GM11168 (cell line): Measurements from ENCODE around the gene DIP2C.

ENCODE experiments used
- in situ Hi-C: fragments of 300-500 bp; cut with MboI; formaldehyde crosslinking; loops from one replicate; pipeline ENCODE4 v1.12.0; 2022; ENCODE audit warnings: low sequenced_read_pairs; ENCODE audit not compliant: unreplicated experiment

The DIP2C gene

DNA sequence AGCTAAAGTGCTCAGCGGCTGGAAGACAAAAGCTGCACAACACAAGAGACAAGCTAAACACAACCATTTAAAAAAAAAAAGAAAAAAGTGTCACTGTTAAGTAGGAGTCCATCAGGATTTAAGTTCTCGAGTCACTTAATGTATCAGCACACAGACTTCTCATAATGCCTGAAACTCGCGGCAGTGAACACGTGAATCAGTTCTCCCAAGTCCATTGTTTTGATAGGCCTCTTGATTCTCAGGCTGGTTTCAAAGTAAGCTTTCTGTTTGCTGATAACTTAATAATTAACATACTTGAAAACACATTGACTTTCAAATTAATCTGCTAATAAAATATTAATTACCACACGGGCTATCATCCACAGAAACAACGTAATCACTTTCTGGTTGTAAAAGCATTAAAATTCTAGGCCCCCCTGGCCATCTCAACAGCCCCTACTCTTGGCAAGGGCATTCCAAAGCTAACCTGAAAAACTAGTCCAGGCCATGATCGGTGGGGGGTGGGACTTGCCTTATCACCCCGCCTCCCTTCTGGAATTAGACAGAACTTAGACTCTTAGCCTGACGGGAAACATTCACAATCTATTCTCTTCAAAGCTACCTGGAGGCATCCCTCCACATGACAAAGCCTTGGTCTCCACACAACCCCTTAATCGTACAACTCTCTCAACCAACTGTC lies 129.0 kb downstream of the DIP2C start:
- in situ Hi-C loops: no loop called here

DNA sequence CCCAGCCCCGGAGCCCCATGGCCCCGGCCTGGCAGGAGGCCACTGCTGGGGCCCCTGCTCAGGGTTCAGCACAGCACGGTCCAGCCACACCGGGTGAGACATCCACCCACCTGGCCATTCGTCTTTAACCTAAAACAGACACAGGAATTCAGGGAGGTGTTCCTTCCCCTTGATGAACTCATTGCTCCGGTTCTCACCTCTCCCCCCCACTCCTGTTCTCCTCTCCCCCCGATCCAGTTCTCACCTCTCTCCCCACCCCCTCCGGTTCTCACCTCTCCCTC lies 129.8 kb downstream of the DIP2C start:
- in situ Hi-C loops: no loop called here

DNA sequence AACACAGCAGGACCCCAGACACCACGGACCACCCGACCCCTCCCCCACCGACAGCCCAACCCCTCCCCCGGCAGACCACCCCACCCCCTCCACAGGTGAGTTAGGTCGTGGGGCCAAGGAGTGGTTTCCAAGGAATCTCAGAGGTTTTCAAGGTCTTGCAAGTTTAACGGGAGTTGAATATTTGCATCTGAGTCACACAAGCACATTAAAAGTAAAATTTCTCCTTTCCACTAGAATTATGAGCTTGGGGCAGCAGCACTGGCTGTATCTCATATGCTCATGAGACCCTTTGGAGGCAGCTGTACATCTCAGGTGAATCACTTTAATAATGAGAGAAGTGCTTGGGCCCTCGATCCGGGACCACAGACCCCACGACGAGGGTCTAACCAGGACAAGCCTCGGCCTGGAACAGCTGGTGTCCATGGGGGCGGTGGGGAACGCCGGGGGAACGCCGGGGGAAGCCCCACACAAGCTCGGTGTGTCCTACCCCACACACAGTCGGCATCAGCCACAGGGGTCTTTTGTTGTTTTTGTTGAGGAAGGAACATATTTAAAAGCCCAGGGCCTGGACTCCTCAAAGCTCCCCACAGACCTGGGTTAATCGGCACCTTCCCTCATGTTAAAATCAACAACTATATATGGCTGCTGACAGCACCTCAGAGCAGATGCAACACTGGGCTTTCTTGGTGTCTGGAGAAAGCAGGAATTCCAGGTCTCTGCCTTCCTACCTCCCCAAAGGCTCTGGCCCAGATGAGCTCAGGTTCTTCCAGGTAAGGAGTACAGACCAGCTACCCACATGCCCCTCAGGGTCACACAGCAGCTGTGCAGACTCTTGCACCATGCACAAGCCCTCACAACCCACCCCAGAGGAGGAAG lies 130.3 kb downstream of the DIP2C start:
- in situ Hi-C loops: no loop called here

GRCh38 chr10:558364-558763 lies 131.1 kb downstream of the DIP2C start:
- in situ Hi-C loops: no loop called here

- in situ Hi-C loops: no loop called here
Measured at GRCh38 chr10:557792-558328, 131.6 kb downstream of the DIP2C start.

GRCh38 chr10:556971-557637 lies 132.4 kb downstream of the DIP2C start:
- in situ Hi-C loops: no loop called here

DNA sequence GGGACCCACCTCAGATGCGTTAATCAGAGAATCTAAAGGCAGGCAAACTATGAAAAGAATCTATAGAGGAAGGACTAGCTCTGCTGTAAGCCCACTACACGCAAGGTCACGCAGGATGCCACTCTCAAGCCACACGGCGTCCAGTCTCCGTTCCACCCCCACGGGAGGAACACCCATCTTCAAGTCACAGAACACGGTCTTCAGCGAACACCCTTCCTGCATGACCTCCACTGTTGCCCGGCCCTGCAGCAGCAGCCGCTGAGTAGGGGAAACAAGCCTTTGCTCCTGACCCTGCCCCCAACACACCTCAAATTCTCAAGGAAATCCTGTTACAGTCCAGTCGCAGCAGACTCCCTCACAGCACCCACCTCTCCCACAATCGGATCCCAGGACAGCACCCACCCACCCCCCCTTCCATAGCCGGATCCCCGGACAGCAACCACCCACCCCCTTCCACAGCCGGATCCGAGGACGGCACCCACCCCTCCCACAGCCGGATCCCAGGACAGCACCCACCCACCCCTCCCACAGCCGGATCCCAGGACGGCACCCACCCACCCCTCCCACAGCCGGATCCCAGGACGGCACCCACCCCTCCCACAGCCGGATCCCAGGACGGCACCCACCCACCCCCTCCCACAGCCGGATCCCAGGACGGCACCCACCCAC lies 133.7 kb downstream of the DIP2C start:
- in situ Hi-C loops: no loop called here

DNA sequence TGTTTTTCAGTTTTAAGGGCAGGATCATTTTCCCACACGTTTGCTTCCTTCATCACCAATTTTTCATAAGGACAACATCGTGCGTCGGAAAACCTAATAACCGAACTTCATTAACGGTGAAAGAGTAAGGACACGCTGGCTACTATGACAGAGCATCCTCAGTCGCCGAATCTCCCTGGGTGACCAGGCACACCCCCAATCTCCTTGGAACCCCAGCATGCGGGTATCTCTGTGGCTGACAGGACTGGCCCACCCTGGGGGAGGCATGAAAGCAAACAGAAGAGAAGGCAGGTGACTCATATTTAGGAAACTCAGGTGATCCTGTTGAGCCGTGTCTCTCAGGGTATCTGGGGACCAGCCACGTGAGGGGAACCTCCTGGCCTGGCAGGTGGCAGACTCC lies 134.2 kb downstream of the DIP2C start:
- in situ Hi-C loops: no loop called here

- in situ Hi-C loops: no loop called here
Measured at GRCh38 chr10:554182-554848, 135.2 kb downstream of the DIP2C start.

GRCh38 chr10:553233-553632 lies 136.2 kb downstream of the DIP2C start:
- in situ Hi-C loops: no loop called here

DNA sequence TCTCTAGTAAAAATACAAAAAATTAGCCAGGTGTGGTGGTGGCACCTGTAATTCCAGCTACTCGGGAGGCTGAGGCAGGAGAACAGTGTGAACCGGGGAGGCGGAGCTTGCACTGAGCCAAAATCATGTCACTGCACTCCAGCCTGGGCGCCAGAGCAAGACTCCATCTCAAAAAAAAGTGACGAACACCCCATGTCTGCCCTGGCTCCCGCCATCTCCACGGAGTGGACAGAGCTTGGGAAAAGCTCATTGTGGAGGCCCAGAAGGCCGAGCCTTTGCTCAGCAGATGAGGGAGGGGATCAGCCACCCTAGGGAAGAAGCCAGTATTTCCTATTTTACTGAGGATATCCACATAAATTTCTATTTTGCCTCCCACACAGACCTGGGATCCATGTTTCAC lies 136.8 kb downstream of the DIP2C start:
- in situ Hi-C loops: no loop called here

DNA sequence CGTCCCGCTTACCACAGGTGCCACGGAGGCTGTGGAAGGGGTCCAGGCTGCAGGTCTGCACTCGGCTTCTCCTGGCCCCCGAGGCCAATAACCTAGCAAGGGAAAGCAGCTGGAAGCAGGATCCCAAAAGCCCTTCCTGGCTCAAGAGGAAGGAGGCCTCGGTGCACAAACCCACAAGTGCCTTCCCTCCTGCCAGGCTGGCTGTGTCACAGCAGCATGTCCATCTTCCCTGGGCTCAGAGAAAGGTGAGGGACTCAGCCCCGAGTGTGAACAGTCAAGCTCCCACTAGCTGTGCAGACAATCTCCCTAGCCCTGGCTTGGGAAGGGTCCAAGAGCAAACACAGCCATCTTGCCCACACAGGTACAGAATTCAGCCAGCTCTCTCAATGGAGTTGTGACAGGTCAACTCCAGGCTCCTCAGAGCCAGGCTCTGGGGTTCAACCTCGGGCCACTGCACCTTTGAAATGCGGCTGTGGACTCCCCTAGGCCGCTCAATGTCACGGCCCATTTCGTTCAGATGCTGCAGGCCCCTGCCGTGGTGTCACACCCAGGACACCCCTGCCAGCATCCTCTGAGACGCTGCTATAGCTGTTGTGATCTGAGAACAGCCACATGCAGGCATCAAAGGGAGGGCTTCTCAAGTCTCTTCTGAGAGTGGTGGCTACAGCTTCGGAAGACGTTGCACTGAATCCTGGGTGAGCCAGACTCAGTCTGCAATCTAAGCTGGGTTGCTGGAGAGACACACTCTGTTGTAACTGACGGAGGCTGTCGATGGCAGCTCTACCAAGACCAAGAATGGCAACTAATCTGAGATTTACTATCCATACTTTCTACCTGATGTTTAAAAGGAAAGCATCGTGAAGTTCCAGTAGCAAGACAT lies 137.9 kb downstream of the DIP2C start:
- in situ Hi-C loops: no loop called here

DNA sequence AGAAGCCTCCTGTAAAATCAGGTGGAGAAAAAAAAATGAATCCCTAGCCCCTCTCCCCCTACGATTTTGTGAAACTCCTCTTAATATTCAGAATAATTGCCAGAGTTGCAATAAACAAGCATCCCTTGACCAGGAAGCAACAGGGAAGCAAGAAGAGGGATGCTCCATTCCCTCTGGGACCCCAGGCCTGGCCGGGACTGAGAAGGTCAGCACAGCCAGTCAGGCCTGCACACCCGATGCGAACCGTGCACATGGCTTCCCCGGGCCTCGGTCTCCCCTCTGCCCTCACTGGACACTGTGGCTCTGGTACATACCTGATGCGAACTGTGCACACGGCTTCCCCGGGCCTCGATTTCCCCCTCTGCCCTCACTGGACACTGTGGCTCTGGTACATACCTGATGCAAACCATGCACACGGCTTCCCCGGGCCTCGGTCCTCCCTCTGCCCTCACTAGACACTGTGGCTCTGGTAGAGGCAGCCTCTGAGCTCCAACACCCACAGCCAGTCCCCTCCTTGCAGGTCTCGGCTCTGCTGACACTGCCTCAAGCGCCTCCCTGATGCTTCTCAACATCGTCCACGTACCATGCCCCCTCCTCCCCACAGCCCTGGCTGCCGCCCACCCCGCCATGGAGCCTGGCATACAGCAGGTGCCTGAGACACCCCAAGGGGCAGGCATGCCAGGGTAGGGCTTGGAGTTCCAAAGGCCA lies 138.6 kb downstream of the DIP2C start:
- in situ Hi-C loops: no loop called here

DNA sequence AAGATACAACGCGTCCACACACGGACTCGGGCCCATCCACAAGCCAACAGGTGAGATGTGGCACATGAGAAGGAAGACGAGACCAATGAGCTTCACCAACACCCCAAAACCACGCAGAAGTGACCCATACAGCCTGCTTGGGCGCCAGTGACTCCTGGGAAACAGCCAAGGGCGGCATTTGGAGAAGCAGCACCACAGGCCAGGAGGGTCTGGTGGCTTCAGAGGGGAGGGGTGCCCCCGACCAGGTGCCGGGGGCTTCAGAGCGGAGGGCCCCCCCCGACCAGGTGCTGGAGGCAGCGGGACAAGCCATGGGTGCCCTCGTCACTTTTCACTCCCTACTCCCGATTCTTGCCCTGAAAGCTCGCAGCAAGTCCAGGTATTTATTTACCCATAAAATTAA lies 140.1 kb downstream of the DIP2C start:
- in situ Hi-C loops: no loop called here

GRCh38 chr10:548238-548901 lies 141.1 kb downstream of the DIP2C start:
- in situ Hi-C loops: no loop called here

GRCh38 chr10:547591-548081 lies 141.8 kb downstream of the DIP2C start:
- in situ Hi-C loops: no loop called here

- in situ Hi-C loops: no loop called here
Measured at GRCh38 chr10:546971-547590, 142.4 kb downstream of the DIP2C start.
